ENCODE results near the gene TBRG4.
"Not testable (repeated sequence)": the region's sequence is repeated elsewhere in the genome, so short reads cannot be mapped to it uniquely, and the experiment has no call there.

The TBRG4 gene

DNA sequence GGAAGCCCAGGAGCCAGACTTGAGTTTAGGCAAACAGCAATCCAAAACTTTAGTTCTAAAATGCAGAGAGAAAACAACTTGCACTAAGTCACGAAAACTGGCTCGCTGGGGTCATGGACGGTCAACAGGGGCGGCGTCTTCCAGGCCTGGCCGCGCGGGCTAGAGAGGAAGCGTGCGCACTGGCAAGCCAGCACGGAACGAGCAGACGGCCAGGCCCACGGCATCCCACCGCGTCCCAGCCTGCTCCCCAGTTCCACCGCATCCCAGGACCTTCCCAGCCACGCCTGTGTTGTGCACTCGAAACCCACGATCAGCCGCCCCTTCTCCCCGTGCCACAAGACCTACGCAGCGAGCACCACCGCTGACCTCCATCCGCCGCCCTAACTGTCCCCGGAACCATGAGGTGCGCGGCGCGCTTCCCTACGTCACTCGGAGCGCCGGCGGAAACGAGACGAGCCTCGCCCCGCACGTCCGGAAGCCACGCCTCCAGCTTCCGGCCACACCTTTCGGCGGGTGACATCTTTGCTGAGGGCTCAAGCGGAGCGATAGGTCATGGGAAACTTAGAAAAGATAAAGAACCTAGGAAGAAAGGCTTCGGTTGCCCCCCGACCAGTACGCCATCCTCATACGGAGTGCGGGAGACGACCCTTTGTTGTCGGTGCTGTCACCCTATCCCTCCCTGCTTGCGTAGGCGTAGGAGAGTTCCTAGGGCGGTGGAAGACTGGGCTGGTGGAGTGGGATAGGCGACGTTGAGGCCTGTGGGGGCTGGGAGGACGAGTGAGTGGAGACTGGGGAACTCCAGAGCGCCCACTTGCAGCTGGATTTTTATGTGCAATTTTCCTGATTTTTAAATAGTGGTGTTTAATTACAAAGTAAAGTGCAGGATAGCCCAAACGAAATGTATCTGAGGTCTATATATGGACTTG lies at the start of gene TBRG4:
Gene TBRG4, minus strand, starts transcription at position 400 of the 926 bp plus-strand sequence. CDS start 2,460 bp downstream, outside the sequence.
- peak; percentile 95 for DNase-seq

DNA sequence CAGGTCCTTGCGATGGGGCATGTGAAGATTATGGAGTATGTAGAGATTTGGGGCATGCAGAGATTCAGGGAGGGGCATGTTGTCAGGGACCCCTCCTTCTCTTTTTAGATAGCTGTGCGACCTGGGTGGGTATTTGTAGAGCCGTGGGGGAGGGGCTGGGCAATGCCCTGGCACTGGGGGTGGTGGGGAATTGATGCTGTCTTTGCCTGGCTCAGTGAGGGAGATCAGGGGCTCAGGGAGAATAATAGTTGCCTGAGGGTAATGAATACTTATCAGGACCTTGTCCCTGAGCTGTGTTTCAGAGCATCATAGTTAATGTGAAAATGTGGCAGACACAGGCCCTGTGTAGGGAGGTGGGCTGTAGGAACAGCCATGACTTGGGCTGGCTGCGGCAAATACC lies 49.6 kb upstream of the TBRG4 start:
- DNase-seq = no peak

DNA sequence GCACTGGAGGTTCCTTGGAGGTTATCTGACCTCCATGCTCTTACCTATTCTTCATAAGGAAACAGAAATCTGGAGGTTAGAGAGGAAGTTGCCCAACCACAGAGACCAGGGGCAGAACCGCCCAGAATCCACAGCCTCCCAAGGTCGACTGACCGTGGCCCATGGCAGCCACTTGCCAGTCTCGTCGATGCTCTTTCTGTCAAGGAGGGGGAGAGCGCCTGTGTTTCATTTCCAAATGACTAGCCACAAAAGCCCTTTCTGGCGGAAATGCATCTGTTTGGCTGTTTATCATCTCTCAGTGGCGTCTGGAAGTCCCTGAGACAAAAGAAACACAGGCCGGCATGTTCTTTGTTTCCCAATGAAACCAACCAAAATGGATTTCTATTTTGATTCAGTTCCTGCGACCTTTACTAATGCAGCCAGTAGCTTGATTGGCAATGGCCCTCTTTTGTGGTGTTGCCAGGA lies 49.0 kb upstream of the TBRG4 start:
- DNase-seq = no peak

DNA sequence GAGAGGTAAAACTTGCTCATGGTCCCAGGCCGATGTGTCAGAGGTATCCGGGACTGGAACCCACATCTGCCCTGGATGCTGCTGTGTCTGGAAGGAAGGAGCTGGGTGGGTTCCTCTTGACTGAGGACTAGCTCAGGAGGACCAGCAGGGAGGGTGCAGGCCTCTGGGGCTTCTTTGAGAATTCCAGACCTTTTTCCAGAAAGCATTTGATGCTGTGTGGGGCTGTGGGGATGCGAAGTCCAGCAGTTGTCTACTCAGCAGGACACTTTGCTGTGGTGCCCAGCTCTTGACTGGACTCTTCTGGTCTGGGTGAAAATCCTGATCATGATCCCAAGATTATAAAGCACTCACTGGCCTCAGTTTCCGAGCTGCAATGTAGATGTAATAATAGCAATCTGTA lies 47.8 kb upstream of the TBRG4 start:
- no peak for DNase-seq

DNA sequence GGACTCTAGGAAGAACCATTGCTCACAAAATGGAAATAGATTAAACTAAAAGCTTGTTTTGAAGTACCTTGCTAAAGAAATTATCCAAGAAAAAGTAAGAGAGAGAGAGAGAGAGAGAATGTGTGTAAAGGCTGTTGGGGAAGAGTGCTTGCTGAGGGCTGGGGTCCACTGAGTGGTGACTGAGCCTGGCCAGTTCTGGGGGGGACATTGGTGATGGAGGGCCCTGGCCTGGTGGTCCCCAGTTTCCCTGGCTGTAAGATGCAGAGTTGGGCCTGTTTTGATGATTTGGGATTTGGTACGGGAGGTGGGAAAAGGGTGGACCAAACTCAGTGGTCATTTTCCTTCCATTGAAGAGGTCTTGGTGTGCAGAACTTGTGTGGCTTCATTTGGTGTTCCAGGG lies 47.0 kb upstream of the TBRG4 start:
- no peak for DNase-seq

DNA sequence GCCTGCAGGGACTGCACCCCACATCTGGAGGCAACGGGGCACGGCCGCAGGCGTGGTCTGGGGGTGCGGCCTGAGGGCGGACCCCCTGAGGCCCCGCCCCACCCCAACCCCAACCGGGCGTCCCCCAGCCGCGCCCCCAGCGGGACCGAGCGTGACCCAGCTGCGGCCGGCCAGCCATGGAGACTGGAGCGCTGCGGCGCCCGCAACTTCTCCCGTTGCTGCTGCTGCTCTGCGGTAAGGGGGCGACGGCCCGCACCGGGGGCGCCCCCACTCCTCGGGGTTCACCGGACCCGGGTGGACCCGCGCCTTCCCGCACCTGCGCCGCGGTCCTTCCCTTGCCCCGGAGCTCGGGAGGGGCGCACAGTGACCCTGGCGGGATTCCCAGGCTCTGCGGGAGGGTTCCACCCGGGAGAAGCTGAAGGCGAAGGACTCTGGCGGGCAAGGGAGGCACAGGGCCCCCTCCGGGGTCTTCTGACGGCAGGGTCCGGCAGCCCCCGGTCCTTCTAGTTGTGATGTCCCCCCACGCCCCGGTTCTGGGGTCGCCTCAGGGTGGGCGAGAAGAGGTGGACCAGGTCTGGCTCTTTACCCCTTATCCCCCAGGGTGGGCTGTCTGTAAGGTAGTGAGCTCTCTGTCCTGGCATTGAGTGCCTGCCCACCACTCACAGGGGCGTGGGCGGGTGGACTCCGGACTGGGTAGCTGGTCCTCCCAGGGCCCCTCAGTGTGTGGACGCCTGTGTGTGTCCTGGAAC lies 46.3 kb upstream of the TBRG4 start, which contains the start of gene RAMP3:
Gene RAMP3, plus strand, starts transcription at position 139 of the 749 bp plus-strand sequence. Its CDS starts 38 bp downstream, at position 177.
- DNase-seq = no peak

DNA sequence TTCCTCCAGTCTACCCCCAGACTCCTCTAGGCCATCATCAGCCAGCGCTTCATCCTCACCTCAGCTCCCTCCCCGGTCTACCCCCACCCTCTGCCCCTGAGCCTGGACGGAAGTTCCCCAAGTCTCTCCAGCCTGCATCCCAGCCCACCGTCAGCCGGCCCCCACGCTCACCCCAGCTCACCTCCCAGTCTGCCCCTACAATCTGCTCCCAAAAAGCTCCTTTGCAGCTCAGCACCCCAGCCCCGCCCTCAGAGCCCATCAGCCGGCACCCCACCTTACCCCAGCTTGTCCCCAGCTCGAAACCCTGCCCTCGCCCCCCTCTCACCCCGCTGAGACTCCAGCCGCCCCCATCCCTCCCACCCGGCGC lies 45.8 kb upstream of the TBRG4 start:
- DNase-seq = no peak

DNA sequence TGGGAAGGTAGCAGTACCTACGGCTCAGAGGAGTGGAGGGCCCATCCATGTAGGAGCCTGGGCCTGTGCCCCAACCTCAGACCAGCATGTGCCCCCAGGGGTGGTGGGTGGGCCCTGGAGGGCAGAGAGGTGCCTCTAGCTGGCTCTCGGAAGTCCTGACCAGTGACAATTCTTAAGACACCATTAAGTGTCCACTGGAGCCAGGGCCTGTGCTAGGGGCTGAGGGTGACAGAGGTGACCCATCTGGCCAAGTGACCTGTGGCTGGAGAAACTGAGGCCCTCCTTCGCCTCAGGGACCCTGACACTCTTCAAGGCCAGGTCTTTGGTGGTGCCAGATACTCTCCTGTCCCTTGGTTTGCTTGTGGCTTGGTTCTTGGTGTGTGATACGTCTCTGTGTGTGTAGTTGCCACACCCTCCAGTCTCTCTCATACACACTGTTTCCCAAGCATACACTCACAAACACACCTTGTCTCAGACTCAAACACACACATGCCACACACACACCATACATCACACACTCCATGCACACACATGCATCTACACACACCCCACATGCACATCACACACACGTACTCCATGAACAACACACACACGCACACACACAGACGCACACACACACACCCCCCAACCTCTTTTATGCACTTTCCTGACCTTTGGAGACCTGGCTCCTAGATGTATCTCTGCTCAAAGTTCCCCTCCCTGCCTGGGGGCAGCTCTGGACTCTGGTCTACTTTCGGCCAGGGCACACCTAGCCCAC lies 45.2 kb upstream of the TBRG4 start:
- DNase-seq = no peak

DNA sequence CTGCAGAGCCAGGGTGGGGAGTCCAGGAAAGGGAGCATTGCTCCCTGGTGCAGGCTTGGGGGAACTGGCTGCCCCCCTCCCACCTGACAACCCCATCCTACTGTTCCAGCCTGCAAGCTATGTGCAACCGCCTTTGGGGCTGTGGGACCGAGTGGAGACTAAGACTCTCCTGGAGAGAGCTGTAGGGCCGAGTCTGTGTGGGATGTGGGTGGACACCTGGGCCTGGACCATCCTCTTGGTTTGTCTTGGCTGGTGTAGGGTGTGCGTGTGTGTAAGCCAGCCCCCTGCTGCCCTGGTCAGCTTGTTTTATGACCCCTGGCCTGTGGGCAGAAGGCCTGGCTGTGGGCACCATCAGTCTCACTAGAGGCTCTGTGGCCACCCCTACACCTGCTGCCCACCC lies 44.4 kb upstream of the TBRG4 start:
- DNase-seq = no peak

DNA sequence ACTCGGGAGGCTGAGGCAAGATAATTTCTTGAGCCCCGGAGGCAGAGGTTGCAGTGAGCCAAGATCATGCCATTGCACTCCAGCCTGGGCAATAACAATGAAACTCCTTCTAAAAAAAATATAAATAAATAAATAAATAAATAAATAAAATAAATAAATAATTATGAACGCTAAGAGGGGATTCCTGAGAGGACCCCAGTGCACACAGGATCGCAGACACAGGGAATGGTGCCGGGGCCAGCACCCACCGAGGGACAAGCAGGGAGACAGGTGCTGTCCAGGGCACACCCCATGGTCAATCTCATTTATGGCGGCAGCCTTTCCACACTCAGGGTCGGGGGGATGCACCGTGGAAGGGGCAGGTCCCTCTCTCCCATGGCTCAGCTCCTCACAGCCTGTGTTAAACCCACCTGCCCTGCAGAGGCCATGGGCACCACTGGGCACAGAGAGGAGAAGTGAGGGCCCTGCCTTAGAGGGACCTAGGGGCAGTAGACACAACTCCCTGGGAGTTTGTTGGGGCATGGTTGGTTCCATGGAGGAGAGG lies 43.9 kb upstream of the TBRG4 start:
- DNase-seq = no peak

DNA sequence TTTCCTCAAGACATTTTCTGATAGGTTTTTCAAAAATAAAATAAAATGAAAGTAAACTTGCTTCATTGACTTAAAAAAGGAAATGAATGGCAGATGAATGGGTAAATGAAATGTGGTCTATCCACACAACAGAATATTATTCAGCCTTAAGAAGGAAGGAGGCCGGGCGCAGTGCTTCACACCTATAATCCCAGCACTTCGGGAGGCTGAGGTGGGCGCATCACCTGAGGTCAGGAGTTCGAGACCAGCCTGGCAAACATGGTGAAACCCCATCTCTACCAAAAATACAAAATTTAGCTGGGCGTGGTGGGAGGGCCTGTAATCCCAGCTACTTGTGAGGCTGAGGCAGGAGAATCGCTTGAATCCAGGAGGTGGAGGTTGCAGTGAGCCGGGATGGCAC lies 42.4 kb upstream of the TBRG4 start:
- DNase-seq = not testable (repeated sequence)

DNA sequence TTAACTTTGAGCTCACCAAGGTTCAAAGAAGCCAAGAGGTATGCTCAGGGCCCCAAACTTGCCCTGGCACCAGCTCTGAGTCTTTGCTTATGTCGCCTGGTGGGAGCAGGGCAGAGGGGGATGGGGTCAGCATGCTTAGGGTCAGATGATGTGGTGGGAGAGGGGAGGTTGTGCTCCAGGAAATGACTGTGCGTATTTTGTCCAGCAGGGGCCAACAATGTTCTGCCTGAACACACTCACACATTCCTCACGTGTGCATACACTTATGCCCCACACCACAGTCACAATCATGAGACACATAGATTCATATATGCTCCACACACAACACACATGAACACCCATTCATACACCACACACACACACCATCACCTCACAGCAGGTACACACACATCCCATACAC lies 41.7 kb upstream of the TBRG4 start:
- DNase-seq = no peak

DNA sequence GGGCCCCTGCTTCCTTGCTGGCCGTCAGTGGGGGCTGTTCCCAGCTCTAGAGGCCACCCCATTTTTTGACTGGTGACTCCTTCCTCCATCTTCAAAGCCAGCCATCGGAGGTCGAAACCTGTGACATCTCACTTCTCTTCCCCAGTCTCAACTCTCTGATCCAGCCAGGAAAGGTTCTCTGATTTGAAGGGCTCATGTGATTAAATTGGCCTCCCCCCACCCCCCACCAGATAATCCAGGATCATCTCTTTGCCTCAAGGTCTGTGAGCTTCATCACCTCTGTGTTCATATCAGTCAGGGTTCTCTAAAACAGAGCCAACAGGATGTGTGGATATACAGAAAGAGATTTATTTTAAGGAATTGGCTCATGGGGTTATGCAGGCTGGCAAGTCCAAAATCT lies 40.5 kb upstream of the TBRG4 start:
- DNase-seq = no peak

DNA sequence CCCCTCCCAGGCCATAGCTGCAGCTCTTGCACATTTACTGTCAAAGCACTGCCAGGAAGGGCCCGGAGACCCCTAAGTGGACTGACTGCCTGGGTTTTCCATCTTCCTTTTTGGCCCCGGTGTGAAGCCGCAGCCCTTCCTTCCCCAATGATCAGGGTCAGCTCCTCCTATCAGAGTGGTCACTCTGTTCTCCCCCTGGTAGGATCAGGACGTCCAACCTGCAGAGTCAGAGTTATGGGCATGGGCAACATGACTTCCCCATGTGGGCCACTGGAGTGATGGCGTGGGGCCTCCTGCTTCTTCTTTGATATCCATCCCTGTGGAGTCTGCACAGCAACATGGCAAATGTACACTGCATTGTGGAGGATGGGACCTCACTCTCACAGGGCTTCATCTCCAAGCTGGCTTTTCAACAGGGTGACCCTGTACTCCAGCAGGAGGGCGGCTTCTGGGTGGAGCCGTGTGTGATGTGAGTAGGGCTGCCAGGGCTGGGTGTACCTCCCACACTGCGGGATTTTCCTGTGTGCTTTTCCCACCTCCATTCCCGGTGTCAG lies 39.7 kb upstream of the TBRG4 start:
- DNase-seq = no peak

DNA sequence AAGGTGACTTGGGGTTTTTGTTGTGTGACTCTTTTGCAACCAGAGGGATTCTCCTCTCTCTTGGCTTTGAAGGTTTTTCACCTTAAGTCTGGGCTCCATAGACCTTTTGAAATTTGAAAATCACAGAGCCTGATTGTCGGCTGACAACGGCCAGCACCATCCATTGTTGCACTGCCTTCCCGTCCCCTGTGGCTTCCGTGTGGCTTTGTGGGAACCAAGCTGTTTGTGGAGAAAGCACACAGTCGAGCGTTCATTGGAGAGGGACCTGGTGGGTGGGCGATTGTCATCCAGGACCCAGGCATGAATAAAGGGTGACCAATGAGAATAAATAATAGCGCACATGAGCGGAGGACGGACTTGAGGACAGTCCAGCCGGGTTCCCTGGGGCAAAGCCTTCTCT lies 38.7 kb upstream of the TBRG4 start:
- no peak for DNase-seq

DNA sequence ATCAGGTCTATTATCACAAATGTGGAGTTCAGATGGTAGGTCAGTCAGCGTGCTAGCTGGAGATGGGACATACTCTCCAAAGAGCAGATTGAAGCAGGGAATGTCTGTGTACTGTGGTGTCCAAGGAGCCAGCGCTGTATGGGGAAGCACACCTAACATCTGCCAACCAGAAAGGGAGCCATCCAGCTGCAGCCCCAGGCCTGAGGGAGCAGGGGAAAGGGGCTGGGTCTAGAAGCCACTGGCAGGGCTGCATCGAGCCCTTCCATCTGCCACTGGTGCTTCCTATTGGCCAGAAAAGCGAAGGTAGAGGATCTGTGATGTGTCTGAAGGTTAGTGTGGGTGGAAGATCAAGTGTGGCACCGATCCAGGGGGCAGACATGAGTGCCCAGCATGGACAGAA lies 38.1 kb upstream of the TBRG4 start:
- no peak for DNase-seq

DNA sequence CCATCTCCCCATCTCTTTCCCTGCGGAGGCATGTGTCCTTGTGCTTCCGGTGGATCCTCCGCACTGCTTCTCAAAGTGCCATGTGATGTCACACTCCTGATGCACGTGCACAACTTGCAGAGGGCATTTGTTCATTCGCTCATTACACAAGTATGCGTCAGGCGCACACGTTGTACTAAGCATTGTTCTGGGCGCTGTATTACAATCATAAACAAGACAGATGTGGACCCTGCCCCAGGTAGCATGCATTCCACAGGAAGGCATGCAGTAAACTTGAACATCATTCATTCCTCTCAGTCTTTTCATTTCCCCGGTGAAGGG lies 37.1 kb upstream of the TBRG4 start:
- no peak for DNase-seq

DNA sequence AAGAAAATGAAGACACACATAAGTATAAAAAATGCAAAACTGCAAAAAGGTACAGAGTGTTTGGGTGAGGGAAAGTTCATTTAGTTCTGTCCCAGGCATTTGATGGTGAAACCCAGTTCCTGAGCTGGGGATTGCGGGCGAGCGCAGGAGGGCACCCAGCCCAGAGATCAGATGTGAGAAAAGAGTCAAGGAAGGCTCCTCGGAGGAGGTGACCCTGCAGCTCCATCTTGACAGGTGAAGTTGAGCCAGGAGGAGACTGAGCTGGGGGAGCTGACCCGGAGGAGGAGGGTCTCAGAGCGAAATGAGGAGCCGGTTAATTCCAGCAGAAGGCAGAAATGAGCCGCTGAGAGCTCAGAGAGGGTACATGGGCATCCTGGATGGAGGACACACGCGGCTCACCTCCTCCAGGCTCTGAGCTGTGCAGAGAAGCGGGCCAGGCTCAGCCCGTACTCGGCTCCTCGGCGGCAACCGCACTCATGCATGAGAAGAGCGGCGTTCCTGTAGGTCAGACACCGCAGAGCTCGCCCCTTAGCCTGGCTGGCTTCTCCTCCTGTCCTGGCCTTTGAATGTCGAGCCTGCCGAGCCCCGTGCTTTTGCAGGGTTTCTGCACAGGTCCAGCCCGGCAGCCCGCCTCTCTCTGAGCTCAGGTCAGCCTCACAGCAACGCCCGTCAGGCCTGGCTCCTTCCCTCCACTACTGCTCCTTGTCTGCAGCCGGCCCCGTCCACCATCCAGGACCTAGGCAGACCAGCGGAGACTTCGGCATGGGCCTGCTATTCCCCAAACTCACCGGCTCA lies 36.6 kb upstream of the TBRG4 start:
- no peak for DNase-seq

DNA sequence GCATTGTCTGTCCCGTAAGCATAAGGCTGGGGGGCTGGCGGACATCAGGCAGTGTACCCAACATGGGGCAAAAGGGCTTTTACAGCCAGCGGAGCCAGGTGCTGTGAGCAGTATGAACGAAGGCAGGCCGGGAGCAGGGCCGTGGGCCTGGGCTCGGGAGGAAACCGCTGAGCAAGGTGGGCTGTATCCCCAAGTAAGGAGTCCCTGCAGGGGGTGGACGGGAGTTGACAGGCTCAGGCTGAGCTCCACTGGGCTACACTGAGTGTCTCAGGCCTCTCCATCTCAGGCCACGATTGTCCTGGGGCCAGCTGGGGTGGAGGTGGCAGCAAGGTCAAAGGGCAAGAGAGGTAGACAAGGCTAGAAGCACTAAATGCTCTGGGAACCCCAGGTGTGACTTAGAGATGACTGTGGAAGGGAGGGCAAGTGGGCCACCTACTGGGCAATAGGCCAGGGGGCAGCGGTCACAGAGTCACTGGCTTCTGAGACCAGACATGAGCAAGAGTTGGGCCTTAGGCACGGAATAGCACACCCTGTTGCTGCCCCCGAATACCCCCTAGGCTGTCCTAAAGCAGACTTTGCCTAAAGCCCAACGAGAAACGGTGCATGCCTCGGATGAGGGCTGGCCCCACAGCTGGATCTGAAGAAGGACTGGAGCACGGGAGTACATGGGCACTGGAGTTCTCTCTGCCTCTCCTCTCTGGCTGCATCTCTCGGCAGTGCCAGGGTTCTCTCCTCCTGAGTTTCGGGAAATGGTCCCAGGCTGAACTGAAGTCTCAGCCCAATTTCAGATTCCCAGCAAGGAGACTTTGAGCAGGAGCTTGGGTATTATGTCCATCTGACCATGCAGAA lies 35.3 kb upstream of the TBRG4 start:
- no peak for DNase-seq

DNA sequence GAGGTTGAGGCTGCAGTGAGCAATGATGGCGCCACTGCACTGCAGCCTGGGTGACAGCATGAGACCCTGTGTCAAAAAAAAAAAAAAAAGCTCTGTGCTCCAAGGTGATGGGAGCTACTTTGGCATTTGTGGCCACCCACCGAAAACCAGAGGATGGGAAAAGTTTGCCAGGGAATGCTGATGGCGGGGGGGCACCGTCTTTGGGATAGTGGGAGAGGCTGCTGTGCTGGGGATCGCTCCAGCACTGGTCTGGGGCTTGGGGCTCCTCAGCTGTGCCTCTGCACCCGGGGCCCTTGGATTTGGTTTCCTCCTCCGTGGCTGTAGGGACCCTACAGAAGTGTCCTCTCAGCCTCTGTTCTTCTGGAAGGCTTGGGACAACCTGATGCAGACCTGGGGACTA lies 34.4 kb upstream of the TBRG4 start:
- no peak for DNase-seq

DNA sequence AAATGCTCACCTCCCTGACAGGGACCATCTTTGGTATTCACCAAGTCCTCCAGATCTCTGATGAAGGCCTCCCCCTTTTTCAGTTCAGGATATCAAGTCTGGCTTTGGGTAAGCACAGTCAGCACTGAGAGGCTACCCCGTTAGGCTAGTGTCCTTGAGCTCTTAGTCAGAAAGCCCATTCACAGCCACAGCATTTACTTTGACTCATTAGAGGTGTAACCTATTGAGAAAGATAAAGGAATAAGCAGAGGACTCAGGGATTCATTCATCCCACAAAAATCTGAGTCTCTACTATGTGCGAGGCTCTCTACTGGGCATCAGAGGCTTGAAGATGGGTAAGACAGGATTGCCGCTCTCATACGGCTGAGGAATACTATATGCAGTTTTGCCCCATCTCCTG lies 32.1 kb upstream of the TBRG4 start:
- no peak for DNase-seq

Data from NCI-H774 (cell line).